IPS-11a (cell line): Measurements from ENCODE around the gene PDGFD.

Experiments
- H3K4me3 ChIP-seq: one replicate; pipeline ENCODE4 v1.5.1; 2013; ENCODE audit warnings: low read depth, low read length, control low read depth

The PDGFD gene

GRCh38 chr11:104005234-104005855, 158.6 kb downstream of the PDGFD start:
- H3K4me3 ChIP-seq: no peak overlapping the region

- H3K4me3 ChIP-seq: no peak overlapping the region
These were observed 160.5 kb downstream of the PDGFD start for GRCh38 chr11:104003491-104003890.

- no peak overlapping the region for H3K4me3 ChIP-seq
These were observed 162.3 kb downstream of the PDGFD start for GRCh38 chr11:104001561-104002056.

GRCh38 chr11:104000798-104001197, 163.1 kb downstream of the PDGFD start:
- no peak overlapping the region for H3K4me3 ChIP-seq

- no peak overlapping the region for H3K4me3 ChIP-seq
These were observed 165.0 kb downstream of the PDGFD start for GRCh38 chr11:103998826-103999508.

GRCh38 chr11:103997082-103997481, 166.9 kb downstream of the PDGFD start:
- no peak overlapping the region for H3K4me3 ChIP-seq

GRCh38 chr11:103995896-103996295, 168.1 kb downstream of the PDGFD start:
- H3K4me3 ChIP-seq: no peak overlapping the region

GRCh38 chr11:103994518-103994917, 169.4 kb downstream of the PDGFD start:
- H3K4me3 ChIP-seq: no peak overlapping the region

- no peak overlapping the region for H3K4me3 ChIP-seq
These were observed 169.9 kb downstream of the PDGFD start for GRCh38 chr11:103994094-103994493.

GRCh38 chr11:103993507-103993906, 170.4 kb downstream of the PDGFD start:
- no peak overlapping the region for H3K4me3 ChIP-seq

GRCh38 chr11:103988595-103988969, 175.4 kb downstream of the PDGFD start:
- H3K4me3 ChIP-seq: no peak overlapping the region

- H3K4me3 ChIP-seq: no peak overlapping the region
These were observed 176.0 kb downstream of the PDGFD start for GRCh38 chr11:103987629-103988594.

GRCh38 chr11:103985041-103985440, 178.9 kb downstream of the PDGFD start:
- H3K4me3 ChIP-seq: no peak overlapping the region

- H3K4me3 ChIP-seq: no peak overlapping the region
These were observed 183.8 kb downstream of the PDGFD start for GRCh38 chr11:103980108-103980507.

GRCh38 chr11:103978616-103979595, 185.0 kb downstream of the PDGFD start:
- no peak overlapping the region for H3K4me3 ChIP-seq

- no peak overlapping the region for H3K4me3 ChIP-seq
These were observed 191.9 kb downstream of the PDGFD start for GRCh38 chr11:103972013-103972412.

GRCh38 chr11:103970701-103971249, 193.2 kb downstream of the PDGFD start:
- H3K4me3 ChIP-seq: no peak overlapping the region

- no peak overlapping the region for H3K4me3 ChIP-seq
These were observed 195.3 kb downstream of the PDGFD start for GRCh38 chr11:103968685-103969084.

- H3K4me3 ChIP-seq: no peak overlapping the region
These were observed 196.0 kb downstream of the PDGFD start for GRCh38 chr11:103967985-103968384.

- H3K4me3 ChIP-seq: no peak overlapping the region
These were observed 199.6 kb downstream of the PDGFD start for GRCh38 chr11:103964390-103964789.
